OCI-LY1 (cell line): ENCODE measurements around the gene MANSC4.

ENCODE experiments used
- EZH2 ChIP-seq: fragments of 200-600 bp; sonication (generic), shearing (Covaris generic); IDR thresholded peaks from 2 replicates; pipeline ENCODE4 v1.8.0; 2017; ENCODE audit warnings: borderline replicate concordance, mixed run types, mild to moderate bottlenecking, antibody characterized with exemption, low read length, moderate library complexity, mixed read lengths
- TF ChIP-seq, protein P1 (sequence below): fragments of 200-600 bp; sonication (generic), shearing (Covaris generic); IDR thresholded peaks from 2 replicates; pipeline ENCODE4 v1.5.1; 2017; ENCODE audit warnings: mild to moderate bottlenecking, antibody characterized with exemption, low read length, moderate library complexity, mixed read lengths

GRCh38 chr12:27808841-27809240, 28.8 kb upstream of the MANSC4 start:
- TF ChIP-seq, protein P1, sequence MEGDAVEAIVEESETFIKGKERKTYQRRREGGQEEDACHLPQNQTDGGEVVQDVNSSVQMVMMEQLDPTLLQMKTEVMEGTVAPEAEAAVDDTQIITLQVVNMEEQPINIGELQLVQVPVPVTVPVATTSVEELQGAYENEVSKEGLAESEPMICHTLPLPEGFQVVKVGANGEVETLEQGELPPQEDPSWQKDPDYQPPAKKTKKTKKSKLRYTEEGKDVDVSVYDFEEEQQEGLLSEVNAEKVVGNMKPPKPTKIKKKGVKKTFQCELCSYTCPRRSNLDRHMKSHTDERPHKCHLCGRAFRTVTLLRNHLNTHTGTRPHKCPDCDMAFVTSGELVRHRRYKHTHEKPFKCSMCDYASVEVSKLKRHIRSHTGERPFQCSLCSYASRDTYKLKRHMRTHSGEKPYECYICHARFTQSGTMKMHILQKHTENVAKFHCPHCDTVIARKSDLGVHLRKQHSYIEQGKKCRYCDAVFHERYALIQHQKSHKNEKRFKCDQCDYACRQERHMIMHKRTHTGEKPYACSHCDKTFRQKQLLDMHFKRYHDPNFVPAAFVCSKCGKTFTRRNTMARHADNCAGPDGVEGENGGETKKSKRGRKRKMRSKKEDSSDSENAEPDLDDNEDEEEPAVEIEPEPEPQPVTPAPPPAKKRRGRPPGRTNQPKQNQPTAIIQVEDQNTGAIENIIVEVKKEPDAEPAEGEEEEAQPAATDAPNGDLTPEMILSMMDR, result no peak
- TF ChIP-seq EZH2, result no peak
